Liver (tissue), 9 donors: ENCODE results near the gene WDR19. TPM values are rescaled to one million over a fixed set of nuclear protein-coding genes. Genes with fewer than 3 reads are reported as not detected.
A peak's percentile ranks its signal among the peaks of the same experiment; 100 is the strongest.

Source experiments
- DNase-seq: peaks from one replicate; pipeline ENCODE4 v3.0.0-alpha.2; 2017; ENCODE audit warnings: low spot score
- H3K27ac ChIP-seq, 2 donors: one replicate each; pipeline ENCODE4 v1.7.0; 2013; ENCODE audit warnings: inconsistent platforms in 2 of 2, low read length in 2 of 2, control low read depth in 1 of 2, low read depth in 1 of 2, mild to moderate bottlenecking in 1 of 2
- H3K27me3 ChIP-seq, 4 donors: one replicate each; pipeline versions ENCODE4 v1.6.1 to v1.7.0; 2013; ENCODE audit warnings: low read length in 3 of 4, inconsistent platforms in 1 of 4, mild to moderate bottlenecking in 1 of 4, moderate library complexity in 1 of 4; ENCODE audit not compliant: control insufficient read depth in 4 of 4, insufficient read depth in 4 of 4
- H3K36me3 ChIP-seq, 4 donors: one replicate each; pipeline versions ENCODE4 v1.6.1 to v1.7.0; 2013; ENCODE audit warnings: low read length in 3 of 4, mild to moderate bottlenecking in 3 of 4, low read depth in 1 of 4, moderate library complexity in 1 of 4; ENCODE audit not compliant: control insufficient read depth in 4 of 4, insufficient read depth in 3 of 4
- H3K4me1 ChIP-seq, 4 donors: one replicate each; pipeline versions ENCODE4 v1.6.1 to v1.7.0; 2013; ENCODE audit warnings: low read length in 3 of 4, mild to moderate bottlenecking in 3 of 4, moderate library complexity in 1 of 4; ENCODE audit not compliant: control insufficient read depth in 4 of 4, insufficient read depth in 4 of 4
- H3K4me3 ChIP-seq, 3 donors: one replicate each; pipeline versions ENCODE4 v1.6.1 to v1.7.0; 2013; ENCODE audit warnings: low read length in 3 of 3, control low read depth in 1 of 3, low read depth in 1 of 3, mild to moderate bottlenecking in 1 of 3
- H3K9ac ChIP-seq, 2 donors: one replicate each; pipeline ENCODE4 v1.7.0; 2013; ENCODE audit warnings: low read length in 2 of 2, mild to moderate bottlenecking in 2 of 2, moderate library complexity in 2 of 2, control low read depth in 1 of 2, low read depth in 1 of 2
- H3K9me3 ChIP-seq, 4 donors: one replicate each; pipeline versions ENCODE4 v1.6.1 to v1.7.0; 2013; ENCODE audit warnings: low read length in 3 of 4; ENCODE audit not compliant: control insufficient read depth in 4 of 4
- CTCF ChIP-seq: fragments of 150-350 bp; IDR thresholded peaks from 2 replicates; pipeline ENCODE4 v1.5.1; 2017; ENCODE audit warnings: improper control_type of control experiment, low read depth, low read length; ENCODE audit not compliant: missing input control
- GABPA ChIP-seq, 2 donors: IDR thresholded peaks in 1 of 2; conservative IDR thresholded peaks in 1 of 2; 2 replicates each; pipeline ENCODE4 v1.6.1; 2016; ENCODE audit warnings: antibody characterized with exemption in 2 of 2, mild to moderate bottlenecking in 1 of 2, moderate library complexity in 1 of 2
- HNF4A ChIP-seq, 2 donors: conservative IDR thresholded peaks; 2 replicates each; pipeline ENCODE4 v1.6.1; 2016; ENCODE audit warnings: antibody characterized with exemption in 2 of 2, mild to moderate bottlenecking in 2 of 2
- JUND ChIP-seq, 2 donors: IDR thresholded peaks; 2 replicates each; pipeline ENCODE4 v1.6.1; 2016; ENCODE audit warnings: antibody characterized with exemption in 2 of 2
- MAX ChIP-seq: IDR thresholded peaks from 2 replicates; pipeline ENCODE4 v1.6.1; 2016; ENCODE audit warnings: antibody characterized with exemption
- RAD21 ChIP-seq, 2 donors: IDR thresholded peaks; 2 replicates each; pipeline ENCODE4 v1.6.1; 2016; ENCODE audit warnings: antibody characterized with exemption in 2 of 2, mild to moderate bottlenecking in 2 of 2
- SP1 ChIP-seq: IDR thresholded peaks from 2 replicates; pipeline ENCODE4 v1.6.1; 2018; ENCODE audit warnings: antibody characterized with exemption, mild to moderate bottlenecking
- YY1 ChIP-seq: IDR thresholded peaks from 2 replicates; pipeline ENCODE4 v1.6.1; 2016; ENCODE audit warnings: antibody characterized with exemption, mild to moderate bottlenecking
- ZBTB33 ChIP-seq: IDR thresholded peaks from 2 replicates; pipeline ENCODE4 v1.6.1; 2016; ENCODE audit warnings: antibody characterized with exemption
- WGBS: extraction: QIAGEN DNeasy Blood & Tissue Kit; methylation state at CpG from one replicate; pipeline ENCODE4 v1.1.7; 2013; 5-methylcytosine and 5-hydroxymethylcytosine counted together
- polyA plus RNA-seq, 2 donors: library from polyadenylated mRNA; stranded (reverse) in 1 of 2; unstranded in 1 of 2; fragments of 200-250 nt in 1 of 2; fragments of >200 nt in 1 of 2; fragmentation: Nextera tagmentation in 1 of 2; extraction: Ambion mirVana in 1 of 2; gene quantifications; one replicate each; pipeline versions ENCODE4 v1.2.1 to v1.2.3, GENCODE V29; 2013 to 2015
- total RNA-seq, 2 donors: library from RNA; depleted of rRNA; stranded (reverse); fragments of >200 nt; gene quantifications; one replicate each; pipeline ENCODE4 v1.2.3, GENCODE V29; 2014
- donor health status: healthy.
- donor health status: healthy.
- donor health status: healthy.
- donor health status: healthy.
- donor health status: healthy.

Gene WDR19
- total and polyA plus RNA-seq, 4 donors = 9.5 to 34.3 (median 17.7) TPM

GRCh38 chr4:39305912-39306677, 123.8 kb downstream of the WDR19 start:
- no peak overlapping the region for H3K9ac ChIP-seq
- WGBS = 83% methylated on average over 14 of the region's 14 CpGs
- H3K36me3 ChIP-seq = peaks cover 10 to 46% (median 34%) of the 10 kb centered on the region in 4 donors
- DNase-seq = no peak
- H3K4me3 ChIP-seq = no peak overlapping the region
- no peaks in the 10 kb centered on the region for H3K9me3 ChIP-seq
- no peaks in the 10 kb centered on the region for H3K27me3 ChIP-seq
- peak; percentile 25 to 26 for TF ChIP-seq HNF4A (conservative IDR thresholded peaks at IDR 0.05)
- no peak for TF ChIP-seq MAX
- TF ChIP-seq RAD21 (IDR thresholded peaks at IDR 0.05) = peak; percentile 33 to 35
- H3K4me1 ChIP-seq = no peaks in the 10 kb centered on the region
- no peak overlapping the region for H3K27ac ChIP-seq

- no peak overlapping the region for H3K9ac ChIP-seq
Observed at GRCh38 chr4:39308611-39309010, 126.3 kb downstream of the WDR19 start.

More at GRCh38 chr4:39308611-39309010, 126.3 kb downstream of the WDR19 start:
- TF ChIP-seq RAD21 (IDR thresholded peaks at IDR 0.05) (no peak), GABPA (IDR thresholded peaks at IDR 0.05 in 1 of 2, conservative IDR thresholded peaks at IDR 0.05 in 1 of 2) (no peak), ZBTB33 (no peak), SP1 (no peak), JUND (IDR thresholded peaks at IDR 0.05) (no peak), YY1 (no peak), CTCF (no peak), MAX (no peak)
- 95% methylated on average over 6 of the region's 6 CpGs for WGBS
- no peak for DNase-seq
- H3K4me1 ChIP-seq = no peaks in the 10 kb centered on the region
- no peak overlapping the region for H3K4me3 ChIP-seq
- peaks cover 11 to 53% (median 34%) of the 10 kb centered on the region in 4 donors for H3K36me3 ChIP-seq
- H3K27ac ChIP-seq = no peak overlapping the region
- no peaks in the 10 kb centered on the region for H3K9me3 ChIP-seq
- H3K27me3 ChIP-seq = no peaks in the 10 kb centered on the region
